Daoy (cell line): ENCODE data around the gene TSGA10IP. TPM values are rescaled to one million over a fixed set of nuclear protein-coding genes. Genes with fewer than 3 reads are reported as not detected.
"Not testable (repeated sequence)": the region's sequence is repeated elsewhere in the genome, so short reads cannot be mapped to it uniquely, and the experiment has no call there.

ENCODE experiments used
- DNase-seq: peaks from one replicate; pipeline ENCODE4 v3.0.0-alpha.2; 2015; ENCODE audit warnings: low read depth
- total RNA-seq: library from RNA; depleted of rRNA; stranded (reverse); fragments of >200 nt; shearing (Covaris generic); gene quantifications from 2 replicates; pipeline ENCODE4 v1.2.3, GENCODE V29; 2014

TSGA10IP gene
- total RNA-seq, 1 experiment from 2014 or later, result not detected

- no peak for DNase-seq
Observed at GRCh38 chr11:65946655-65947054, 1.4 kb downstream of the TSGA10IP start.

- DNase-seq, result no peak
Observed at GRCh38 chr11:65947133-65947532, 1.9 kb downstream of the TSGA10IP start.

DNA sequence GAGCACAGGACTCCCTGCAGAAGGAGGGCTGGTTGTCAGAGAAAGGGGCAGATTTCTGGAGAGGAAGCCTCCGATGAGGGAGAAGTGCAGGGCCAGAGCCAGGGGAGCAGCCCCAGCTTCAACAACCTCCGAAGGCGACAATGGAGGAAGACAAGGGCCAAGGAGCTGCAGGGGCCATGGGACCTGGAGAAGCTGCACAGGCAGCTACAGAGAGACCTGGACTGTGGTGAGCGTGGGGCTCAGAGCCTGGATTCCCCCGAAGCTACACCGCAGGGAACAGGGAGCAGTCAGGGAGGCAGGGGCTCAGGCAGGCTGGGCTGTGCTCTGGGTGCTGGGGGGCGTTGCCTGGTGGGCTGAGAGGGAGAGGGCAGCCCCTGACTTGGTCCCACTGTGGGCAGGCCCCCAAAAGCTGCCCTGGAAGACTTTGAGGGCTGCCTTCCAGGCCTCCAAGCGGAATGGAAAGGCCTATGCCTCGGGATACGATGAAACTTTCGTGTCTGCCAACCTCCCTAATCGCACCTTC lies 2.4 kb downstream of the TSGA10IP start:
- no peak for DNase-seq

GRCh38 chr11:65950711-65951110 lies 5.4 kb downstream of the TSGA10IP start:
- DNase-seq, result not testable (repeated sequence)

DNA sequence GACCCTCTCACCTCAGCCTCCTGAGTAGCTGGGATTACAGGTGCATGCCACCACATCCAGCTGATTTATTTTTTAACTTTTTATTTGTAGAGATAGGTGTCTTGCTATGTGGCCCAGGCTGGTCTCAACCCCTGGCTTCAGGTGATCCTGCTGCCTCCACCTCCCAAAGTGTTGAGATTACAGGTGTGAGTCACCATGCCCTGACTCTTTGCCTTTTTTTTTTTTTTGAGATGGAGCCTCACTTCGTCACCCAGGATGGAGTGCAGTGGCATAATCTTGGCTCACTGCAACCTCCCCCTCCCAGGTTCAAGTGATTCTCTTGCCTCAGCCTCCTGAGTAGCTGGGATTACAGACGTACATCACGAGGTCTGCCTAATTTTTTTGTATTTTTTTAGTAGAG lies 6.4 kb downstream of the TSGA10IP start:
- DNase-seq, result not testable (repeated sequence)

- no peak for DNase-seq
Observed at GRCh38 chr11:65952052-65952521, 6.8 kb downstream of the TSGA10IP start.

GRCh38 chr11:65953471-65953870 lies 8.2 kb downstream of the TSGA10IP start:
- DNase-seq, result no peak

GRCh38 chr11:65954771-65955170 lies 9.5 kb downstream of the TSGA10IP start:
- no peak for DNase-seq

- DNase-seq, result no peak
Observed at GRCh38 chr11:65958291-65958690, 13.0 kb downstream of the TSGA10IP start.

DNA sequence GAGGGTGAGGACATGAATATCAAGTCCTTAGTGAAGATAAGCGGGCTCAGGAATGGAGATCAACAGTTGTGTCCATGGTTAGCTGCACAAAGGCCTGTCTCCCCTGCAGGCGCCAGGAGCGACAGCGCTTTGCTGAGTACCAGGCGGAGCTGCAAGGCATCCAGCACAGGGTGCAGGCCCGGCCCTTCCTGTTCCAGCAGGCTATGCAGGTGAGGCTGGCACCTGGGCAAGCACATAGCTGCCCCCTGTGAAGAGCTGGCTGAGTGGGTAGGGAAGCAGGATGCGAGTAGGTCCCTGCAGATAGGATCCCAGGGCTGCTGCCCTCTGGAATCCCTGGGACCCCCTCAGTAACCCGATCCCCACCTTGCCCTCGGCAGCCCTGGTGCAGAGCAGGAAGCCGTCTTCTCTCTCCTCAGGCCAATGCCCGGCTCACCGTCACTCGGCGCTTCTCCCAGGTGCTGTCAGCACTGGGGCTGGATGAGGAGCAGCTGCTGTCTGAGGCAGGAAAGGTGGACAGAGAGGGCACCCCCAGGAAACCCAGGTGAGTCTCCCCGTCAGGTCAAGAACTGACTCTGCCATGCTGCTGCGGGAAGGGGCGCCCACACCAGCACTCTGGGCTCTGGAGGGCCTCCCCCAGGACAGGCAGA lies 13.6 kb downstream of the TSGA10IP start:
- no peak for DNase-seq

GRCh38 chr11:65960824-65961266 lies 15.6 kb downstream of the TSGA10IP start:
- DNase-seq, result no peak

DNA sequence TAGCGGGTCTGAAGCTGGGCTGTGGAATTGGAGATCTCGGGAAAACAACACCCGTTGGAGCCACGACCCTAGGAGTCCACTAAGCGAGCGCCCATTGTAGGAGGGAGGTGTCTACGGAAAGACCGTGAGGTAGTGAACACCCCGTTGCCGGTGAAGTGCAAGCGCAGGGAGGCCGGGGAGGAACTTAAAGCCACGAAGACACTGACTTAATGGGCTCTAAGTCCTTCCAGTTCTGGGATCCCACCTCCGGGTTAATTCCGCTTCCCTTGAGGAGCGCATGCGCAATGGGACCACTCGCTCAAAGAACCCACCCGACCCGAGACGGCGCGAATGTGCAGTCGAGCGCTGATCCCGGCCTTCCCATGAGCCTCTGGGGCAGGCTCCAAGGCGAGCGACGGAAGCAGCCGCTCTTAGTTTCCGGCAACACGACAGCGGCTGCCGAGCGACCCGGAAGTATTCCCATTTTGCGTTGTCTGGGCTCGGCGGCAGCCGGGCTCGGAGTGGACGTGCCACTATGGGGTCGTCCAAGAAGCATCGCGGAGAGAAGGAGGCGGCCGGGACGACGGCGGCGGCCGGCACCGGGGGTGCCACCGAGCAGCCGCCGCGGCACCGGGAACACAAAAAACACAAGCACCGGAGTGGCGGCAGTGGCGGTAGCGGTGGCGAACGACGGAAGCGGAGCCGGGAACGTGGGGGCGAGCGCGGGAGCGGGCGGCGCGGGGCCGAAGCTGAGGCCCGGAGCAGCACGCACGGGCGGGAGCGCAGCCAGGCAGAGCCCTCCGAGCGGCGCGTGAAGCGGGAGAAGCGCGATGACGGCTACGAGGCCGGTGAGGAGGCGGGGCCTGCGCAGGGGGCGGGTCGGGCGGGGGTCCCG lies 16.2 kb downstream of the TSGA10IP start, which contains the start of gene SART1:
TSS of gene SART1 (plus strand) at position 468 of the 874 bp plus-strand sequence. CDS start at position 515, 47 bp downstream.
- DNase-seq, result peak; percentile 99

DNA sequence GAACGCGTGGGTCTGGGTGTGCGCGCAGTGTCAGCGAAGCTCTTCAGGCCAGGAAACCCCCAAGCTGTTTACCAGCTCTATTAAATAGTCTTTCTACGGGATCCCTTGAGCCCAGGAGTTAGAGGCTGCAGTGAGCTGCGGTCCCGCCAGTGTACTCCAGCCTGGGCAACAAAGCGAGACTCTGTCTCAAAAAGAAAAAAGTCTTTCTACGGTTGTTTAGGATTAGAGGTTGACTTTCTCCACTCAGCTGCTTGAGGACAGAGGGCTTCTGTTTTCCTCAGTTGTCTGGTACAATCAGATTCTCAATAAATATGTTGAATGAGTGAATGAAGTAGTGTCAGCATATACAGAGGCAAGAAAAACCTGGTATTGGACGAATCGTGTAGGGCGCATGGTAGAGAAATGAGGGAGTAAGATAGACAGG lies 16.9 kb downstream of the TSGA10IP start:
- DNase-seq, result no peak

DNA sequence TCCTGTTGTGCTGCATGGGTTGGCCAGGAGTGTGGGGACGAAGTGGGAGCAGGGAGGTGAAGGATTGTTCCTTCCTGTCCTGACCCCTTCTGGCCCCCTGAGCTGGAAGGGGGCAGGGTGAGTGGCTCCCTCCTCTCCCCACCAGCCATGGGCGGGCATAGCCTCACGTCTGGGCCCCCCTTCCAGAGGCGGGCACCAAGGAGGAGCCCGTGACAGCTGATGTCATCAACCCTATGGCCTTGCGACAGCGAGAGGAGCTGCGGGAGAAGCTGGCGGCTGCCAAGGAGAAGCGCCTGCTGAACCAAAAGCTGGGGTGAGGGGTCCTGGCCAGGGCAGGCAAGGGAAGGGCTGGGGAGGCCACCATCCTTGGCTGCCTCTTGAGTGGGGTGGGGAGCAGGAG lies 19.6 kb downstream of the TSGA10IP start:
- no peak for DNase-seq

GRCh38 chr11:65965986-65966762 lies 20.9 kb downstream of the TSGA10IP start:
- DNase-seq, result no peak

DNA sequence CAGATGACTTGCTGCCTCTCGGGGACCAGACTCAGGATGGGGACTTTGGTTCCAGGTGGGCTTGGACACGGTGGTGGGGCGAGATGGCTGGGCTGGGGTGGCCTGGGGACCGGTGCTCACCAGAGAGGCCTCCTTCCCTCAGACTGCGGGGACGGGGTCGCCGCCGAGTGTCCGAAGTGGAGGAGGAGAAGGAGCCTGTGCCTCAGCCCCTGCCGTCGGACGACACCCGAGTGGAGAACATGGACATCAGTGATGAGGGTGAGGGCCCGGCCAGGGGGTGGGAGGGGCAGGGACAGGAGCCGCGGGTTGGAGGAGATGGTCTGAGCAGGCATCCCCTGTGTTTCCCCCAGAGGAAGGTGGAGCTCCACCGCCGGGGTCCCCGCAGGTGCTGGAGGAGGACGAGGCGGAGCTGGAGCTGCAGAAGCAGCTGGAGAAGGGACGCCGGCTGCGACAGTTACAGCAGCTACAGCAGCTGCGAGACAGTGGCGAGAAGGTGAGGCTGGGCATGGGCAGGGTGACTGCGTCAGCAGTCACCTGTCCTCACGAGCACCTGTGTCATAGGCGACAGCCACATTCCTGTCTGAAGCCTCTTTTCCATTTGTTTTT lies 22.2 kb downstream of the TSGA10IP start:
- DNase-seq, result no peak

- DNase-seq, result no peak
Observed at GRCh38 chr11:65968600-65969482, 23.6 kb downstream of the TSGA10IP start.

DNA sequence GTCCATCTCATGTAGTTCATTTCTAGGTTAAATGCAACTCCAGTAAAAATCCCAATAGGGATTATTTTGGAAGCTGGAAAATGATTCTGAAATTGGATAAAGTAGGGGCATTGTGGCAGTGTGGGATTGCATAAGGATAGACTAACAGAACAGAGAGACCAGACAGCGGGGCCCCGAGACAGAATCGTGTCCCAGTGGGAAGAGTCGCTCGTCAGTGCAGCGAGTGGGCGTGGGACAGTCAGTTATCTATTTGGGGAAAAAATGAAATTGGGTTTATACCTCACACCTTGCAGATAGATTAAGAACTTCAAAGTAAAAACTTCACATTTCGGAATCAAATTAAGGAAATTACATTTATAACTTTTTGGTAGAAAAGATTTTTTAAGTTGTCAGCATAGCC lies 26.8 kb downstream of the TSGA10IP start:
- no peak for DNase-seq

- peak; percentile 45 for DNase-seq
Observed at GRCh38 chr11:65973439-65974110, 28.3 kb downstream of the TSGA10IP start.

- DNase-seq, result no peak
Observed at GRCh38 chr11:65975771-65976170, 30.5 kb downstream of the TSGA10IP start.
